Forelimb muscle (tissue), 1 donor: ENCODE results near the gene PLXNB1. TPM values are rescaled to one million over a fixed set of nuclear protein-coding genes. Genes with fewer than 3 reads are reported as not detected.
A peak's percentile ranks its signal among the peaks of the same experiment; 100 is the strongest.
"Not testable (repeated sequence)": the region's sequence is repeated elsewhere in the genome, so short reads cannot be mapped to it uniquely, and the experiment has no call there.

ENCODE experiments used
- DNase-seq: peaks from one replicate; pipeline ENCODE4 v3.0.0-alpha.2; 2013; ENCODE audit warnings: low read depth
- polyA plus RNA-seq: library from polyadenylated mRNA; unstranded; fragments of 120-200 nt; gene quantifications from one replicate; pipeline ENCODE4 v1.2.1, GENCODE V29; 2013; ENCODE audit not compliant: insufficient read length

PLXNB1 gene
- 17.3 TPM for polyA plus RNA-seq

- no peak for DNase-seq
Observed at GRCh38 chr3:48429960-48430707, at the start of gene PLXNB1. TSS of gene PLXNB1 (minus strand) at chr3:48430086. CDS start at chr3:48424611, 5,475 bp downstream.

DNA sequence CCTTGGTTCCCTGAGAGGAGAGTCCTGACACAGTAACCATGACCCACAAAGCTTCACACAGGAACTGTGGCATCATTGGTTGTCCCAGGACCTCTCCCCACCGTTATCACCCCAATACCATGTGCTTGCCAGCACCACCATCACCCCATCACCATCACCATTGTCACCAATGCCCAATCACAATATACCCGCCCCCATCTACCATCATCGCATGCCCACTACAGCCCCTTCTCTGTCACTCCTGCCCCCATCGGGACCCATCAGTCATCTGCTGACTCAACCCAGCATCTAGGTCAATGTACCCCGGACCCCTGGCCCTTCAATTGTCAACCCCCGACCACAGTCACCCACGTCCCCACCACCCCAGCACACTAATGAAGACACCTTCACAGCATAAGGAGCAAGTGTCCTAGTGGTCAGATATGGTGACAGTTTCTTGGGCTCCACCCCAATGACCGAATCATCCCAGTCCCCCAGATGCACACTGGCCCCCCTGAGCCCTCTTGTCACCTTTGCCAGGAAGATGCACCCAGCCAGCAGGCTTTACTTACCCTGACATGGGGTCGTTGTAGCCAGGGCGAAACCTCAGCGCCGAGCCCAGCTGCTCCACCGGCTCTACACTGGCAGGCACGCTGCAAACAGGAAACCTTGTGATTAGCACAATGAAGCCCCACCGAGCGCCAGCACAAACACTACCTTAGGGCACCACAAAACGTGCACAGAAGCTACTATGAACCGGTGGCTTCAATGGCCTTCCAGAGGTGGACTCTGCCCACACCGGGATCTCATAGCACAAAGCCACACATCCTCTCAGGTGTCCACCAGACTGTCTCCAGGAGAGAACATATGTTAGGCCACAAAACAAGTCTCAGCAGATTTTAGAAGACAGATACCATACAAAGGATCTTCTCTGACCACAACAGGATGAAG, 49.0 kb upstream of the PLXNB1 start:
- DNase-seq = no peak

- DNase-seq = no peak
Observed at GRCh38 chr3:48477959-48478520, 48.2 kb upstream of the PLXNB1 start.

DNA sequence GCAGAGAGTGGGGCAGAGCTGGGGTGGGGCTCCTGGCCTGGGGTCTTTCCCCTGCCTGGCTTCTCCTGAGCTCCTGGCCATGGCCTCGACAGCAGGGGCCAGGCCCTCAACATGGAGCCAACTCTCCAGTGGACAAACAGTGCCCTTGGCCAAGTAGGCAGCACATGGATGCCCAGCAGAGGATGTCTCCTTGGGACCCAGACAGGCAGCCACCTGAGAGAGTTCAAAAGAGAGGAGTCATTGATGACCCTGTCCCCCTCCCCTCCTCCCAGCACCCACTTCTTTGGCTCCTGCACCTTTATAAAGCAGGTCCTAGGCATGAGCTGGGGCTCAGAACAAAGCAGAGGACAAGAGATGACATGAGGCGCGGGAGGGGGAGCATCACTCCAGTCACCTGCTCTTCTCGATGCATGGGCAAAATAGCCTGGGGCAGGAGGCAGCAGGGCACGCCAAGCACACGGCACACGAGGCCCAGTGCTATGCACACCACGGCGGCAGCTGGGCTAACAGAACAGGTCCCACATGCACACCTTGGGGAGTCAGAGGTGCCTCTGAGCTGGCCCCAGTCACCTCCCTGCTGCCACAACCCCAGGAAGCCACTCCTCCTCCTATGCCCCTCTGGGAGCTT, 46.7 kb upstream of the PLXNB1 start:
- DNase-seq = no peak

- DNase-seq = no peak
Observed at GRCh38 chr3:48475188-48475587, 45.3 kb upstream of the PLXNB1 start.

DNA sequence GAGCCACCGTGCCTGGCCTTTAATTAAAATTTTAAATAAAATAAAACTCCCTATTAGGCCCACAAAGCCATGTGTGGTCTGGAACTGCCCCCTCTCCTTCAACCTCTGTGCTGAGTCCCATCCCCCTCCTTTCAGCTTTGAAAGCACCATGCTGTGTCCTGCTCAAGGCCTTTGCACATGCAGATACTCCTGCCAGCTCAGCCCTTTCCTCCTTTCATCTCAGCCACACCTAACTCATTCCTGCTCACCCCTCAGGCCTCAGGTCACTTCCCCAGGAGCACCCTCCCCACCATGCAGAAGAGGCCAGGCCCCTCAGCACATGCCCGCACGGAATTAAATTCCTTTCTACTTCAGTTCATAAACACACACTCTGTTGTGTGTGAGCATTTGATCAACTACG, 44.7 kb upstream of the PLXNB1 start:
- no peak for DNase-seq

DNA sequence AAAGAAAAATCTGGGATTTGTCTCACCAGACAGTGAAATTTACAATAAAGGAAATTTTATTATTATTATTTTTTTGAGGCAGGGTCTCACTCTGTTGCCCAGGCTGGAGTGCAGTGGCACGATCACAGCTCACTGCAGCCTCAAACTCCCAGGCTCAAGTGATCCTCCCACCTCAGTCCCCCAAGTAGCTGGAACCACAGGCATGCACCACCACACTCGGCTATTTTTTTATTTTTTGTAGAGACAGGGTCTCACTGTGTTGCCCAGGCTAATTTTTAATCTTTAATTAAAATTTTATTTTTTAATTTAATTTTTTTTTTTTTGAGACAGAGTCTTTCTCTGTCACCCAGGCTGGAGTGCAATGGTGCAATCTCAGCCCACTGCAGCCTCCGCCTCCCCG, 44.1 kb upstream of the PLXNB1 start:
- DNase-seq = not testable (repeated sequence)

DNA sequence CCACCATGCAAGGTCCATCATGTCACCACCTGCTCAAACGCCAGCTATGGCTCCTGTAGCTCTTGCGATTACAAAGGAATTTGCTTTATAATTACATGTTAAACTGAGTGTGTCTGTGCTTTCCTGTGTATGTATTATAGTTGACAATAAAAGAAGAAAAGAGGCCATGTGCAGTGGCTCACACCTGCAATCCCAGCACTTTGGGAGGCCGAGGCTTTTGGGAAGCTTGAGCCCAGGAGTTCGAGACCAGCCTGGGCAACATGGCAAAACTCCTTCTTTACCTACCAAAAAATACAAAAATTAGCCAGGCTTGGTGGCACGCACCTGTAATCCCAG, 43.7 kb upstream of the PLXNB1 start:
- DNase-seq = no peak

GRCh38 chr3:48472923-48473616, 43.2 kb upstream of the PLXNB1 start:
- DNase-seq = peak; percentile 81

- no peak for DNase-seq
Observed at GRCh38 chr3:48472673-48472922, 42.7 kb upstream of the PLXNB1 start.

DNA sequence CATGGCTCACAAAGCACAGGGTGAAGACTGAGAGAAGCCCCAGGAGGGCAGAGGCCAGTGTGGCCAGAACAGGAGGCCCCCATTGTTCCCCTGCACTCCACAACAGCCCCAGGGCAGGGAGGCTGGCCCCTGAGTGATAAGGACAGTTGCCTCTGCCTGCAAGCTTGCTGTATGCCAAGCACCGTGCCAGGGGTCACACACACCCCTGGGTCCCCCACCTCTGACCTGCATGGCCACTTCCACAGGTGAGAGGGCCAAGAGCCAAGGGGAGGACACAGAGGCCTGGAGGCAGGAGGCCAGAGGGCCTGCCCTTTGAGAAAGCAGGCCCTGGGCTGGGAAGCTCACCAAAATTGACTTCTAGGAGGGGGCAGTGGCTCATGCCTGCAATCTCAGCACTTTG, 40.4 kb upstream of the PLXNB1 start:
- DNase-seq = no peak

DNA sequence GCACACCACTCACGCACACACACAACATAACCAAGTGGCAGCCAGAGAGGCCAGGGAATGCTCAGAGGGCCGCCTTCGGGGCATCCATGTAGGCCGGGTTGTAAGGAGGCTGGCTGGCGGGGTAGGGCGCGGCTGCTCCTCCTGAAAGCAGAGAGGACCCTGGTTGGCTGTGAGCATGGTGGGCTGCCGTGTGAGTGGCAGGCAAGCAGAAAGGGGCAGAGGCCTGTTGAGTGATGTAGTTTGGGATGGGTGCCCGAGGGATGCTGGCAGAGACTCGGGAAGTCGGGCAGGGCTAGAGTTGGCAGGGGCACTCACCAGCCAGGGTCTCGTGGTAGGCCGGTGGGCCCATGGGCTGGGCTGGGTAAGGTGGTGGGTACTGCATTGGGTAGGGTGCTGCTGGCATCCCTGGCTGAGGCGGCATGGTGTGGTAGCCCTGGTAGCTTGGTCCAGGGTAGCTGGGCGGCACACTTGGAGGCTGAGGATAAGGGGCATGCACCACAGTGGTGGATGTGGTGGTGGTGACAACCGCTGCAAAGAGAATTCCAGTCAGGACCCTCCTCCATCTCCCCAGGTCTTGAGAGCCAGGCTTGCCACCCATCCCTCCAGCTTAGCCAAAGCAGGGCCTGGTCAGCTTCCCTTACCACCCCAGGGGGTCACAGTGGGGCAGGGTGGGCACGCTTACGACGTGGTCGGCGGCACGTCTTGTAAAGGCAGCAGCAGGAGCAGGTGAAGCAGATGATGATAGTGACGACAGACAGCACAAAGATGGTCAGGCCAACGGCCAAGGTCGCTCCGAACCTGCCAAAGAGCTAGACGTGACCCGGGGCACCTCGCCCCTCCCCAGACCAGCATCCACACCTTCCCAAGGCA, 39.4 kb upstream of the PLXNB1 start:
- DNase-seq = no peak

- no peak for DNase-seq
Observed at GRCh38 chr3:48468329-48468731, 38.4 kb upstream of the PLXNB1 start.

- no peak for DNase-seq
Observed at GRCh38 chr3:48467473-48468267, 37.8 kb upstream of the PLXNB1 start.

DNA sequence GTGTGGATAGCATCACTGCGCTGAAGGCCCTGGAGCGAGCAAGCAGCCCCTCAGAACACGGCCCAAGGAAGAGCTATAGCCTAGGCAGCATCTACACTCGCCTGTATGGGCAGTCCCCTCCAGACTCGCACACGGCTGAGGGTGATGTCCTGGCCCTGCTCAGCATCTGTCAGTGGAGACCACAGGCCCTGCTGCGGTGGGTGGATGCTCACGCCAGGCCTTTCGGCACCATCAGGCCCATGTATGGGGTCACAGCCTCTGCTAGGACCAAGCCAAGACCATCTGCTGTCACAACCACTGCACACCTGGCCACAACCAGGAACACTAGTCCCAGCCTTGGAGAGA, 37.2 kb upstream of the PLXNB1 start:
- DNase-seq = no peak

GRCh38 chr3:48466386-48467109, 36.7 kb upstream of the PLXNB1 start:
- no peak for DNase-seq

GRCh38 chr3:48465531-48466378, 35.9 kb upstream of the PLXNB1 start:
- DNase-seq = peak; percentile 99

DNA sequence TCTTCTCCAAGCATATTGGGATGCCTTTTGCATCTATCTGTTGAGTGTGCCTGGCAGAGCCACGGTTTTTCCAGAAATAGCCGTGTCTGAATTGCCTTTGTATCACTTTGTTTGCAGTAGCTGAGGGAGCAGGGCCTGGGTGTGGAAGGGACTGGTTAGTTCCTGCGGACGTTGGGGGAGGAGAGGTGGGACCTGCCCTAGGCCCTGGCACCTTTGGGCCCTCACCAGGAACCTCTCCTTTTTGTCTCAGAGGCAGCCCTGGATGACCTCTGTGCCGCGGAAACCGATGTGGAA, 35.3 kb upstream of the PLXNB1 start:
- no peak for DNase-seq
